Spleen (tissue), 11 donors: ENCODE results near the gene VRK1. TPM values are rescaled to one million over a fixed set of nuclear protein-coding genes. Genes with fewer than 3 reads are reported as not detected.

Experiments
- DNase-seq: peaks from one replicate; pipeline ENCODE4 v3.0.0-alpha.2; 2020
- H3K27ac ChIP-seq, 8 donors: fragments of 200-600 bp; sonication (generic) in 7 of 8; 1 replicate in 4 of 8; 2 replicates in 4 of 8; pipeline versions ENCODE4 v1.5.0 to v1.8.0; 2016 to 2021; ENCODE audit warnings: inconsistent platforms in 4 of 8, mild to moderate bottlenecking in 4 of 8, moderate library complexity in 1 of 8
- H3K27me3 ChIP-seq, 7 donors: fragments of 200-600 bp; sonication (generic) in 6 of 7; replicated peaks in 1 of 7; 1 replicate in 4 of 7; 2 replicates in 3 of 7; pipeline versions ENCODE4 v1.5.0 to v1.8.0; 2016 to 2021; ENCODE audit warnings: inconsistent platforms in 3 of 7, mild to moderate bottlenecking in 1 of 7
- H3K36me3 ChIP-seq, 6 donors: fragments of 200-600 bp; sonication (generic) in 5 of 6; 1 replicate in 4 of 6; 2 replicates in 2 of 6; pipeline versions ENCODE4 v1.5.0 to v1.8.0; 2016 to 2021; ENCODE audit warnings: inconsistent platforms in 2 of 6
- H3K4me1 ChIP-seq, 6 donors: fragments of 200-600 bp; sonication (generic) in 5 of 6; 1 replicate in 3 of 6; 2 replicates in 3 of 6; pipeline versions ENCODE4 v1.5.0 to v1.8.0; 2016 to 2021; ENCODE audit warnings: inconsistent platforms in 3 of 6
- H3K4me3 ChIP-seq, 8 donors: fragments of 200-600 bp; sonication (generic) in 7 of 8; 1 replicate in 4 of 8; 2 replicates in 4 of 8; pipeline versions ENCODE4 v1.5.0 to v1.8.0; 2016 to 2021; ENCODE audit warnings: inconsistent platforms in 4 of 8, mild to moderate bottlenecking in 4 of 8, moderate library complexity in 2 of 8
- H3K9me3 ChIP-seq, 8 donors: fragments of 200-600 bp; sonication (generic) in 7 of 8; 1 replicate in 4 of 8; 2 replicates in 4 of 8; pipeline versions ENCODE4 v1.5.0 to v1.8.0; 2016 to 2021; ENCODE audit warnings: inconsistent platforms in 4 of 8
- POLR2A ChIP-seq, 3 donors: fragments of 450-650 bp; IDR thresholded peaks; one replicate each; pipeline ENCODE4 v1.5.1; 2017; ENCODE audit warnings: antibody characterized with exemption in 3 of 3, mild to moderate bottlenecking in 1 of 3
- POLR2AphosphoS5 ChIP-seq, 3 donors: sonication (generic); formaldehyde crosslinking; IDR thresholded peaks; one replicate each; pipeline ENCODE4 v1.5.1; 2017; ENCODE audit warnings: antibody characterized with exemption in 3 of 3
- WGBS, 5 donors: extraction: QIAGEN DNeasy Blood & Tissue Kit in 3 of 5; methylation state at CpG; one replicate each; pipeline versions ENCODE4 v1.1.5 to v1.1.7; 2013 to 2018; 5-methylcytosine and 5-hydroxymethylcytosine counted together
- intact Hi-C: fragments of 100-400 bp; cut with DNase I; formaldehyde crosslinking; loops from one replicate; pipeline ENCODE4 v1.15.0; 2023; ENCODE audit warnings: low total_unique reads
- polyA plus RNA-seq, 3 donors: library from polyadenylated mRNA; stranded (reverse); fragments of 200-250 nt; gene quantifications; one replicate each; pipeline ENCODE4 v1.2.1, GENCODE V29; 2013
- total RNA-seq, 7 donors: library from RNA; depleted of rRNA in 3 of 7; stranded (reverse); fragments of >200 nt in 3 of 7; fragmentation: NEBNext Ultra II Directional in 4 of 7; extraction: Animal tissue kit (Norgen Biotek cat#: 25700) in 4 of 7; gene quantifications; one replicate each; pipeline versions ENCODE4 v1.1.0 to v1.2.1, GENCODE V29; 2016 to 2021
- TF ChIP-seq, protein P1 (sequence below), 11 experiments: fragments of 200-600 bp in 7 of 11; fragments of 450-650 bp in 4 of 11; sonication (generic) in 4 of 11; IDR thresholded peaks in 8 of 11; conservative IDR thresholded peaks in 3 of 11; 1 replicate in 7 of 11; 2 replicates in 4 of 11; pipeline versions ENCODE4 v1.4.0 to v1.8.0; 2016 to 2021; ENCODE audit warnings: antibody characterized with exemption in 11 of 11, inconsistent platforms in 4 of 11, mild to moderate bottlenecking in 1 of 11
- donor health status: healthy with polysubstance abuse.
- donor health status: DM: no; HTN: no; CAD: no; lungs with moderate emphysema.
- donor health status: DM: no; HTN: no; CAD: no.
- donor health status: Bipolar disorder and iron deficiency.
- donor health status: healthy.
- donor health status: DM: no; HTN: no; CAD: no.
- donor health status: DM: yes; HTN: yes; CAD: no.

Gene VRK1
- total and polyA plus RNA-seq, 10 donors: 16.1 to 48.5 (median 29.4) TPM

DNA sequence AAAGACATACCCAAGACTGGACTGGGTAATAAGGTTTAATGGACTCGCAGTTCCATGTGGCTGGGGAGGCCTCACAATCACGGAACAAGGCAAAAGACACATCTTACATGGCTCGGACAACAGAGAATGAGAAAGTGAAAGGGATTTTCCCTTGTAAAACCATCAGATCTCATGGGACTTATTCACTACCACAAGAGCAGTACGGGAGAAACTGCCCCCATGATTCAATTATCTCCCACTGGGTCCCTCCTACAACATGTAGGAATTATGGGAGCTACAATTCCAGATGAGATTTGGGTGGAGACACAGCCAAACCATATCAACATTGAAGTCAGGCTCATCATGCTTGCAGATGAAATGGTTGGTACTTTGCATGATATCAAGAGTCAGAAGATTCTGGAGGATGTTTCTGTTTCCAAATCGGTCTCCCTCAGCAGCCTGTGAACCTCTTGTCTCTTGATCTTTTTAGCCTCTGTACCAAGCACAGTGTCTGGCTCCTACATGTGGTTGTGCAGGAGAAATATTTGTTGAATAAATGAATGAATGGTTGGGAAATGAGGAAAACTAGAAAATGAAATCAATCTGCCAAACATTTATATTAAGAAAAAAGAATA, 98.6 kb downstream of the VRK1 start:
- H3K27ac ChIP-seq: no peak overlapping the region
- TF ChIP-seq, protein P1, sequence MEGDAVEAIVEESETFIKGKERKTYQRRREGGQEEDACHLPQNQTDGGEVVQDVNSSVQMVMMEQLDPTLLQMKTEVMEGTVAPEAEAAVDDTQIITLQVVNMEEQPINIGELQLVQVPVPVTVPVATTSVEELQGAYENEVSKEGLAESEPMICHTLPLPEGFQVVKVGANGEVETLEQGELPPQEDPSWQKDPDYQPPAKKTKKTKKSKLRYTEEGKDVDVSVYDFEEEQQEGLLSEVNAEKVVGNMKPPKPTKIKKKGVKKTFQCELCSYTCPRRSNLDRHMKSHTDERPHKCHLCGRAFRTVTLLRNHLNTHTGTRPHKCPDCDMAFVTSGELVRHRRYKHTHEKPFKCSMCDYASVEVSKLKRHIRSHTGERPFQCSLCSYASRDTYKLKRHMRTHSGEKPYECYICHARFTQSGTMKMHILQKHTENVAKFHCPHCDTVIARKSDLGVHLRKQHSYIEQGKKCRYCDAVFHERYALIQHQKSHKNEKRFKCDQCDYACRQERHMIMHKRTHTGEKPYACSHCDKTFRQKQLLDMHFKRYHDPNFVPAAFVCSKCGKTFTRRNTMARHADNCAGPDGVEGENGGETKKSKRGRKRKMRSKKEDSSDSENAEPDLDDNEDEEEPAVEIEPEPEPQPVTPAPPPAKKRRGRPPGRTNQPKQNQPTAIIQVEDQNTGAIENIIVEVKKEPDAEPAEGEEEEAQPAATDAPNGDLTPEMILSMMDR (IDR thresholded peaks at IDR 0.05 in 8 of 11, conservative IDR thresholded peaks at IDR 0.05 in 3 of 11): no peak
- TF ChIP-seq POLR2A (IDR thresholded peaks at IDR 0.05) (no peak), POLR2AphosphoS5 (IDR thresholded peaks at IDR 0.05) (no peak)
- no peak overlapping the region for H3K4me3 ChIP-seq
- no peaks in the 10 kb centered on the region for H3K4me1 ChIP-seq
- peaks cover 0 to 16% (median 0%) of the 10 kb centered on the region in 6 donors for H3K36me3 ChIP-seq
- no peak for DNase-seq
- intact Hi-C loops: no loop called here
- no peaks in the 10 kb centered on the region for H3K27me3 ChIP-seq
- H3K9me3 ChIP-seq: no peaks in the 10 kb centered on the region
- WGBS, 5 donors: 75 to 85% (median 82%) methylated on average over 5 of the region's 5 CpGs

DNA sequence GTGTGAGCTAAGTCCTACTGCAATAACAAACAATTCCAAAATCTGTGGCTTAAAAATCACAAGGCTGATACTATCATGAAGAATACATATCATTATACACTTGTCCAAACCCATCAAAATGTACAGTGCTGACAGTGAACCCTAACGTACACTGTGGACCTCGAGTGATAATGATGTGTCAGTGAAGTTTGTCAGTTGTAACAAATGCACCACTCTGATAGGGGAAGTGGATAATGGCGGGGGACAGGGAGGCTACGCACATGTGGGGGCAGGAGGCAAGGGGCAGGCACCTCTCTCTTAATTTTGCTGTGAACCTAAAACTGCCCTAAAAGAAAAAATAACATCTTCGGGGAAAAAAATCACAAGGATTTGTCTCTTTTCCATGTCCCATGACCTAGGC, 100.0 kb downstream of the VRK1 start:
- Histone ChIP-seq H3K4me3 (no peak overlapping the region), H3K36me3 (peaks cover 0 to 16% (median 0%) of the 10 kb centered on the region in 6 donors), H3K9me3 (no peaks in the 10 kb centered on the region), H3K27me3 (no peaks in the 10 kb centered on the region), H3K27ac (no peak overlapping the region), H3K4me1 (no peaks in the 10 kb centered on the region)
- no peak for TF ChIP-seq POLR2A (IDR thresholded peaks at IDR 0.05)
- TF ChIP-seq, protein P1 (IDR thresholded peaks at IDR 0.05 in 8 of 11, conservative IDR thresholded peaks at IDR 0.05 in 3 of 11): no peak
- no peak for TF ChIP-seq POLR2AphosphoS5 (IDR thresholded peaks at IDR 0.05)
- intact Hi-C loops: no loop called here
- no peak for DNase-seq
- 90 to 95% (median 90%) methylated on average over 5 of the region's 5 CpGs for WGBS, 5 donors

DNA sequence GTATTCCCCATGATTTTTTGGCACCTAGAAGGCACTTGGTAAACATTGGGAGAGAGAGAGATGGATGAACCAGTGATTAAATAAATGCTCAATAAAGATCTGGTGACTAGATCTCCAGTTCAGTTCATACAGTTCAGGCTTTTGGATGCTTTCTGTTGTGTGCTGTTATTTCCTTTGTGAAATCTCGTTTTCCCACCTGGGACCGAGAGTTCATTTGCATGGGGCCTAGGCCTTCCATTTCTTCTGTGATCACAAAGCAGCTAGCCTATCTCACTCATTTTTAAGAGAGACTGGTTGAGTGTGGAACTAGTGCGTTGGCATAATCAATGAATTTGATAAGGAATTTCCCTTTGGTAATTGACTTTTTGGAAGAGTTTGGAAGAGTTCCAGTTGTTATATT, 104.0 kb downstream of the VRK1 start:
- DNase-seq: no peak
- TF ChIP-seq, protein P1 (IDR thresholded peaks at IDR 0.05 in 8 of 11, conservative IDR thresholded peaks at IDR 0.05 in 3 of 11): no peak
- Histone ChIP-seq H3K9me3 (no peaks in the 10 kb centered on the region), H3K4me1 (peaks cover 0 to 13% (median 0%) of the 10 kb centered on the region in 6 donors), H3K27me3 (no peaks in the 10 kb centered on the region), H3K27ac (no peak overlapping the region), H3K36me3 (peaks cover 0 to 9% (median 0%) of the 10 kb centered on the region in 6 donors), H3K4me3 (no peak overlapping the region)
- intact Hi-C loops: no loop called here
- 50 to 79% (median 74%) methylated on average over 3 of the region's 3 CpGs for whole genome bisulfite sequencing, 5 donors

DNA sequence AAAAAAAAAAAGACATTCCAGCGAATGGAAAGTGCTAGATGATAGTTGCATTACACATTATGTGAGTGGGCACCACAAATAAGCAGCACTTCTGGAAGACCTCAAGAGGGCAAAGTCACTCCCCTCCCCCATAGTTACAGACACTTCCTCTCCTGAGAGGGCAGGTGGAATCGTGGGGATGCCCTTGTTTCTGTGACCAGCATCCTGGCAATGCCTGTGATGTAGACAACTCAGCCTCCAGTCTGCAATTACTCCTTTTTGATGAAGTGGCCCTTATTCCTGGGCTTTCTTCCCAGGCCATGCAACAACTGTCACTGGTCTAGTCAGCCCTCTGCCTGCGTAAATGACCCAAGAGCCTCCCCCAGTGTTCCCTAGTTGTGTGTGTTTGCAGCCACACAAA, 104.8 kb downstream of the VRK1 start:
- Histone ChIP-seq H3K27me3 (no peaks in the 10 kb centered on the region), H3K27ac (no peak overlapping the region), H3K4me3 (no peak overlapping the region), H3K36me3 (peaks cover 0 to 9% (median 0%) of the 10 kb centered on the region in 6 donors), H3K9me3 (no peaks in the 10 kb centered on the region), H3K4me1 (peaks cover 0 to 17% (median 0%) of the 10 kb centered on the region in 6 donors)
- no peak for DNase-seq
- TF ChIP-seq POLR2AphosphoS5 (IDR thresholded peaks at IDR 0.05) (no peak), POLR2A (IDR thresholded peaks at IDR 0.05) (no peak)
- TF ChIP-seq, protein P1 (IDR thresholded peaks at IDR 0.05 in 8 of 11, conservative IDR thresholded peaks at IDR 0.05 in 3 of 11): no peak
- 72 to 78% (median 76%) methylated on average over 3 of the region's 3 CpGs for WGBS, 5 donors
- intact Hi-C loops: no loop called here
